Skeletal muscle tissue (tissue), 4 donors: ENCODE results near the gene LRRD1. TPM values are rescaled to one million over a fixed set of nuclear protein-coding genes. Genes with fewer than 3 reads are reported as not detected.
"Not testable (repeated sequence)": the region's sequence is repeated elsewhere in the genome, so short reads cannot be mapped to it uniquely, and the experiment has no call there.

Experiments
- H3K27ac ChIP-seq: one replicate; pipeline ENCODE4 v1.7.0; 2013; ENCODE audit warnings: mild to moderate bottlenecking, low read depth, low read length, inconsistent platforms
- H3K27me3 ChIP-seq, 3 donors: one replicate each; pipeline ENCODE4 v1.7.0; 2013; ENCODE audit warnings: low read length in 3 of 3; ENCODE audit not compliant: control insufficient read depth in 3 of 3, insufficient read depth in 3 of 3
- H3K36me3 ChIP-seq, 3 donors: one replicate each; pipeline ENCODE4 v1.7.0; 2013; ENCODE audit warnings: low read length in 3 of 3; ENCODE audit not compliant: control insufficient read depth in 3 of 3, insufficient read depth in 3 of 3
- H3K4me1 ChIP-seq, 3 donors: one replicate each; pipeline ENCODE4 v1.7.0; 2013; ENCODE audit warnings: low read length in 3 of 3, mild to moderate bottlenecking in 3 of 3; ENCODE audit not compliant: control insufficient read depth in 3 of 3, insufficient read depth in 3 of 3
- H3K4me3 ChIP-seq, 3 donors: one replicate each; pipeline ENCODE4 v1.7.0; 2013; ENCODE audit warnings: low read length in 3 of 3
- H3K9ac ChIP-seq, 3 donors: one replicate each; pipeline ENCODE4 v1.7.0; 2013; ENCODE audit warnings: low read length in 3 of 3, mild to moderate bottlenecking in 3 of 3, moderate library complexity in 2 of 3, low read depth in 1 of 3
- H3K9me3 ChIP-seq, 3 donors: one replicate each; pipeline ENCODE4 v1.7.0; 2013; ENCODE audit warnings: low read length in 3 of 3; ENCODE audit not compliant: control insufficient read depth in 3 of 3
- total RNA-seq: library from RNA; depleted of rRNA; stranded (reverse); fragments of >200 nt; gene quantifications from one replicate; pipeline ENCODE4 v1.2.3, GENCODE V29; 2014
- donor health status: Osteomylitis.

LRRD1 gene
- total RNA-seq, 1 donor from 2014 or later = 0.52 TPM

GRCh38 chr7:92131093-92131492, 47.8 kb downstream of the LRRD1 start:
- H3K36me3 ChIP-seq = peaks cover 0 to 8% (median 3%) of the 10 kb centered on the region in 3 donors

GRCh38 chr7:92121681-92122080, 57.3 kb downstream of the LRRD1 start:
- H3K27me3 ChIP-seq = no peaks in the 10 kb centered on the region
- no peak overlapping the region for H3K27ac ChIP-seq
- no peaks in the 10 kb centered on the region for H3K9me3 ChIP-seq
- no peak overlapping the region for H3K9ac ChIP-seq
- no peaks in the 10 kb centered on the region for H3K4me1 ChIP-seq
- peaks cover 3 to 27% (median 15%) of the 10 kb centered on the region in 3 donors for H3K36me3 ChIP-seq
- H3K4me3 ChIP-seq = no peak overlapping the region

More at GRCh38 chr7:92131093-92131492, 47.8 kb downstream of the LRRD1 start:
- H3K4me3 ChIP-seq = no peak overlapping the region
- peaks cover 3 to 12% (median 8%) of the 10 kb centered on the region in 3 donors for H3K4me1 ChIP-seq
- no peaks in the 10 kb centered on the region for H3K27me3 ChIP-seq
- no peak overlapping the region for H3K9ac ChIP-seq
- no peak overlapping the region for H3K27ac ChIP-seq
- H3K9me3 ChIP-seq = no peaks in the 10 kb centered on the region

DNA sequence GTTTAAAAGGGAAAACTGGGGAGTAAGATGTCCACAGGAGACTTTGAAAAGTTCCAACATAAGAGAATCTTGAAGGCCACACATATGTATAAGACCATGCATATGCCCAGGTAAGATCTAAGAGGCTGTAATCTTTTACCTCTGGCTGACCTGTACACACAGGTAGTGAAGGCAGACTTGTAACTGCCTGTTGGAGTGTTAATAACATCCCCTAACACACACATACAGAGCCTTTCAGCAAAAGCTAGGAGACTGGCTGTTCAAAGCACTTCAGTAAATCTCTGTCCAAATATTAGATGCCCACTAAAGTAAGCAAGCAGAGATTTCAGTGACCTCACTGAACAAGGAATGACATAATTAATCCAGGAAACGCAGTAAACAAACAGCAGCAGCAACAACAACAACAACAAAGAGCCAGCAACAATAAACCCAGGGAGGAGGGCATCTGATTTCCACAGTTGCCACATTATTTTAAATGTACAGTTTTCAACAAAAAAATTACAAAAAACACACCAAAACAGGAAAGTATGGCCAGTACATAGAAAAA, 59.7 kb downstream of the LRRD1 start:
- no peak overlapping the region for H3K9ac ChIP-seq
- peaks cover 0 to 20% (median 16%) of the 10 kb centered on the region in 3 donors for H3K36me3 ChIP-seq
- no peaks in the 10 kb centered on the region for H3K4me1 ChIP-seq
- H3K4me3 ChIP-seq = no peak overlapping the region
- no peaks in the 10 kb centered on the region for H3K9me3 ChIP-seq
- H3K27me3 ChIP-seq = no peaks in the 10 kb centered on the region
- H3K27ac ChIP-seq = no peak overlapping the region

GRCh38 chr7:92116949-92117348, 62.0 kb downstream of the LRRD1 start:
- Histone ChIP-seq H3K36me3 (peaks cover 0 to 7% (median 6%) of the 10 kb centered on the region in 3 donors), H3K4me1 (no peaks in the 10 kb centered on the region), H3K27ac (no peak overlapping the region), H3K9ac (no peak overlapping the region), H3K27me3 (no peaks in the 10 kb centered on the region), H3K9me3 (no peaks in the 10 kb centered on the region), H3K4me3 (no peak overlapping the region)

- Histone ChIP-seq H3K4me1 (no peaks in the 10 kb centered on the region), H3K9me3 (no peaks in the 10 kb centered on the region), H3K9ac (no peak overlapping the region), H3K36me3 (peaks cover 4 to 7% (median 7%) of the 10 kb centered on the region in 3 donors), H3K4me3 (no peak overlapping the region), H3K27ac (no peak overlapping the region), H3K27me3 (no peaks in the 10 kb centered on the region)
Observed at GRCh38 chr7:92115821-92116220, 63.1 kb downstream of the LRRD1 start.

DNA sequence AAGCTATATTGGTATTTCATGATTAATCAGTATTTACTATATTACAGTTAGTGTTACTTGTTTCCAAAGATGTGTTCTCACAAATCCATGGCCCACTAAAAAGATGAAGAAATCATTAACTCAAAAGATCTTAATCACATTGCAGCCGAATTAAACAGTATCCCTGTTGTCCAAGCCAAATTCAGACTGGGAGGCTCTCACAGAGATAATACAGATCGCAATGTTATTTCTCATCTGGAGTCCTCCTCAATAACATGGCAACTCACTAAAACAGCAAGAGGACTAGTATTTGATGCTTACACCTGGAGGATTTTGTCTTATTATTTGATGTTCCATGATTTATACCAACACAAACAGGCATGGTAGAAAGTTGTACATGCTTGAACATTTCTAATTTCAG, 68.1 kb downstream of the LRRD1 start:
- Histone ChIP-seq H3K36me3 (peaks cover 13 to 36% (median 34%) of the 10 kb centered on the region in 3 donors), H3K9me3 (no peaks in the 10 kb centered on the region), H3K9ac (no peak overlapping the region), H3K27me3 (no peaks in the 10 kb centered on the region), H3K4me1 (no peaks in the 10 kb centered on the region), H3K4me3 (no peak overlapping the region), H3K27ac (no peak overlapping the region)

DNA sequence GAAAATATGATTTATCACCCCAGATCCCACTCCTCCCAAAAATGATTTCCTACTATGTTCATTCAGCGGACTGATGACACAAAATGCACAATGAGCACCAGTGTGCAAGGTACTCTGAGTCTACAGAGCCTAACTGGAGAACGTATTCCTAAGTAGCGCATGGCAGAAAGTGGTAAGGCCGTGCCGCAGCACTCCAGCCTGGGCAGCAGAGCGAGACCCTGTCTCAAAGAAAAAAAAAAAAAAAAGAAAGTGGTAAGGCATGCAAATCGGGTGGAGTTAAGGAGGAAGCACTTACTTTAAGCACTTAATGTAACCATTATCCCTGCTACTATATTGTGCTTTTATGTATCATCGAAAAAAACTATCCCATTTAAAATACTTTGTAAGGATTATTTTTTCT, 70.1 kb downstream of the LRRD1 start:
- no peak overlapping the region for H3K4me3 ChIP-seq
- no peak overlapping the region for H3K27ac ChIP-seq
- no peaks in the 10 kb centered on the region for H3K4me1 ChIP-seq
- H3K36me3 ChIP-seq = peaks cover 21 to 51% (median 50%) of the 10 kb centered on the region in 3 donors
- no peaks in the 10 kb centered on the region for H3K27me3 ChIP-seq
- no peaks in the 10 kb centered on the region for H3K9me3 ChIP-seq
- H3K9ac ChIP-seq = no peak overlapping the region

DNA sequence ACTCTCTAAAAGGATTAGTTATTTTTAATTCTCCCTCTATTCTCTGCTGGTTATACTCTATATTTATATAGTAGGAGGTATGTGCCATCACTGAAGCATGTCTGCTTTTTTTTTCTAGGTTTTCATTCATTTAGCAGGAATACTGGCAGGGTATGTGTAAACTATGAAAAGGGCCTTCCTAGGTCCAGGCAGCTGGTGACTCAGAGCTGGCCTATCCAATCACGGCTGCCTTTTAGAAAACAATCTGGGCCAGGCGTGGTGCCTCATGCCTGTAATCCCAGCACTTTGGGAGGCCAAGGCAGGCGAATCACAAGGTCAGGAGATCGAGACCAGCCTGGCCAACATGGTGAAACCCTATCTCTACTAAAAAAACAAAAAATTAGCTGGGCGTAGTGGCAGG, 76.1 kb downstream of the LRRD1 start:
- not testable (repeated sequence) for H3K4me3 ChIP-seq, H3K9ac ChIP-seq, H3K27ac ChIP-seq, H3K27me3 ChIP-seq, H3K4me1 ChIP-seq, H3K9me3 ChIP-seq
- H3K36me3 ChIP-seq = peaks cover 42 to 73% (median 72%) of the 10 kb centered on the region in 3 donors

DNA sequence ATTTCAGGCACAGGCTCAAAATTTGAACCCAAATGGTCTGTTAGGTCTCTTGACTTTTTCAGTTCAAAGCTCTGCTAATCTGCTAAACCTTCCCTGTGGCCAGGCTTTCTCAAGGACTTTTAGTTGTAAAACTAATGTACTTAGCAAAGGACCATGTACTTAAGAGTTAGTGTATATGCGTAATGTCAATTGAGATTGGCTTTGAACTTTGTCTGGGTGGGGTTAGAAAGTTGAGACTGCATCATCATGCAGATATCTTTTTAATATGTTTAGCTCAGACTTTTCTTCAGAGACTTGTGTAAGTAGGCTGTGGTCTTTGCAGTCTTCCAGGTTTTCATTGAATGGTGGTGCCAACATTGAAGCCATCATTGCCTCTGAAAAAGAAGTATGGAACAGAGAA, 78.4 kb downstream of the LRRD1 start:
- no peak overlapping the region for H3K9ac ChIP-seq
- no peaks in the 10 kb centered on the region for H3K9me3 ChIP-seq
- H3K4me1 ChIP-seq = no peaks in the 10 kb centered on the region
- H3K4me3 ChIP-seq = no peak overlapping the region
- peaks cover 47 to 80% (median 74%) of the 10 kb centered on the region in 3 donors for H3K36me3 ChIP-seq
- no peak overlapping the region for H3K27ac ChIP-seq
- H3K27me3 ChIP-seq = no peaks in the 10 kb centered on the region

- no peak overlapping the region for H3K4me3 ChIP-seq
- H3K4me1 ChIP-seq = no peaks in the 10 kb centered on the region
- no peaks in the 10 kb centered on the region for H3K27me3 ChIP-seq
- H3K36me3 ChIP-seq = peaks cover 39 to 64% (median 59%) of the 10 kb centered on the region in 3 donors
- H3K9ac ChIP-seq = no peak overlapping the region
- H3K9me3 ChIP-seq = no peaks in the 10 kb centered on the region
- no peak overlapping the region for H3K27ac ChIP-seq
Observed at GRCh38 chr7:92095380-92095779, 83.6 kb downstream of the LRRD1 start.
